ENCODE data around the gene ABCC9. TPM values are rescaled to one million over a fixed set of nuclear protein-coding genes. Genes with fewer than 3 reads are reported as not detected.
"Not testable (repeated sequence)": the region's sequence is repeated elsewhere in the genome, so short reads cannot be mapped to it uniquely, and the experiment has no call there.

The ABCC9 gene
- total RNA-seq, 1 donor from 2014 or later = 2.6 TPM

DNA sequence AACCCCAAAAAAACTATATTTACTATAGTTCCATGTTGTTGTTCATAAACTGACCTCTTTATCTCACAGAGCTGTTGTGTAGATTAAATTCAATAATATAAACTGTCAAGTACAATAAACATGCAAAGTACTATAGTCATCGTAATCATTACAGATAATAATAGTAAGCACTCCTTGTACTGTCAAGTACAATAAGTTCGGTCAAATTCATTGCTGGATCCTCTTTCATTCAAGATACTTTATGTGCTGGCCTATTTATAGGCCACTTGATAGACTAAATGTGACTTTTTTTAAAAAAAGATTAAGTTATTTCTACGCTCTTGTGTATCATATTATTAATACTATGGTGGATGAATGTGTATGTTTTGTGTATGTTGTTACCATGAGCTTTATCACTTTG, 127.5 kb downstream of the ABCC9 start:
- Mint-ChIP-seq H3K9me3 (no peaks in the 10 kb centered on the region), H3K4me1 (ENCODE audit: unreplicated experiment) (no peaks in the 10 kb centered on the region), H3K4me3 (no peak overlapping the region), H3K27ac (no peak overlapping the region), H3K36me3 (no peaks in the 10 kb centered on the region), H3K27me3 (peaks cover 2% of the 10 kb centered on the region)
- no peak for DNase-seq (ENCODE audit: extremely low spot score, unreplicated experiment)
- TF ChIP-seq CTCF (conservative IDR thresholded peaks at IDR 0.05) = no peak

DNA sequence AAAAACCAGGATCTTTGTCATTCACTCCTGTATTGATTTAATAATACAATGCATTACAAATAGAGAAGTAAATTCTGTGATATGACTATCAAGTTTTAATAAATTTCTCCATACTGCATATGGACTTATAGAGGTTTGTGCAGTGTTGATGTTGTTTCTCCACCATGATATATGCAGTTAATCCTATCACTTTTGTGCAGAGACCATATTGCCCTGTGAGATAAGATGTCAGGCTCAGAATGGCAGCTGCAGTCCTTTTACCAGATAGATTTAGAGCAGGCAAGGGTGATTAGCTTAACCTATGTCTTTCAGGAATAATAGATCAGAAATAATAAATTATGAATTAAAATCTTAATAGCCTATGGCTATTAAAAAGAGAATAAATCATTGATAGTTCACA, 128.1 kb downstream of the ABCC9 start:
- no peak for TF ChIP-seq CTCF (conservative IDR thresholded peaks at IDR 0.05)
- Mint-ChIP-seq H3K4me3 (no peak overlapping the region), H3K27ac (no peak overlapping the region), H3K4me1 (ENCODE audit: unreplicated experiment) (no peaks in the 10 kb centered on the region), H3K27me3 (peaks cover 2% of the 10 kb centered on the region), H3K9me3 (no peaks in the 10 kb centered on the region), H3K36me3 (no peaks in the 10 kb centered on the region)
- no peak for DNase-seq (ENCODE audit: extremely low spot score, unreplicated experiment)

DNA sequence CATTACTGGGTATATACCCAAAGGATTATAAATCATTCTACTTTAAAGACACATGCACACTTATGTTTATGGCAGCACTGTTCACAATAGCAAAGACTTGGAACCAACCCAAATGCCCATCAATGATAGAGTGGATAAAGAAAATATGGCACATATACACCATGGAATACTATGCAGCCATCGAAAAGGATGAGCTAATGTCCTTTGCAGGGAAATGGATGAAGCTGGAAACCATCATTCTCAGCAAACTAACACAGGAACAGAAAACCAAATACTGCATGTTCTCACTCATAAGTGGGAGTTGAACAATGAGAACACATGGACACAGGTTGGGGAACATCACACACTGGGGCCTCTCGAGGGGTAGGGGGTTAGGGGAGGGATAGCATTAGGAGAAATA, 128.9 kb downstream of the ABCC9 start:
- H3K4me1 Mint-ChIP-seq (ENCODE audit: unreplicated experiment); H3K4me3 Mint-ChIP-seq; H3K27me3 Mint-ChIP-seq; DNase-seq (ENCODE audit: extremely low spot score, unreplicated experiment); H3K36me3 Mint-ChIP-seq; H3K27ac Mint-ChIP-seq; H3K9me3 Mint-ChIP-seq: not testable (repeated sequence)

GRCh38 chr12:21809100-21809499, 132.1 kb downstream of the ABCC9 start:
- TF ChIP-seq CTCF (conservative IDR thresholded peaks at IDR 0.05) = no peak
- H3K27me3 Mint-ChIP-seq = peaks cover 6% of the 10 kb centered on the region
- DNase-seq (ENCODE audit: extremely low spot score, unreplicated experiment) = no peak
- no peak overlapping the region for H3K27ac Mint-ChIP-seq
- H3K36me3 Mint-ChIP-seq = no peaks in the 10 kb centered on the region
- H3K9me3 Mint-ChIP-seq = no peaks in the 10 kb centered on the region
- no peak overlapping the region for H3K4me3 Mint-ChIP-seq
- no peaks in the 10 kb centered on the region for H3K4me1 Mint-ChIP-seq (ENCODE audit: unreplicated experiment)

- Mint-ChIP-seq H3K27me3 (peaks cover 4% of the 10 kb centered on the region), H3K9me3 (no peaks in the 10 kb centered on the region), H3K4me1 (ENCODE audit: unreplicated experiment) (no peaks in the 10 kb centered on the region)
Measured at GRCh38 chr12:21806255-21806654, 135.0 kb downstream of the ABCC9 start.

More at GRCh38 chr12:21806255-21806654, 135.0 kb downstream of the ABCC9 start:
- Mint-ChIP-seq H3K36me3 (no peaks in the 10 kb centered on the region), H3K4me3 (no peak overlapping the region), H3K27ac (no peak overlapping the region)
- TF ChIP-seq CTCF (conservative IDR thresholded peaks at IDR 0.05) = no peak
- DNase-seq (ENCODE audit: extremely low spot score, unreplicated experiment) = no peak
